ENCODE results near the gene HOXA3.

GRCh38 chr7:27145165-27145913, 7.0 kb downstream of the HOXA3 start:
- TF ChIP-seq JUN (IDR thresholded peaks at IDR 0.05): no peak
- TF ChIP-seq RCOR1 (IDR thresholded peaks at IDR 0.05; ENCODE audit: low read depth, low read length): no peak
- TF ChIP-seq CTCF (IDR thresholded peaks at IDR 0.05): no peak
- no peak for TF ChIP-seq POLR2A (IDR thresholded peaks at IDR 0.05; ENCODE audit: low read length)
- no peak for TF ChIP-seq JUNB (IDR thresholded peaks at IDR 0.05)
- TF ChIP-seq EP300 (IDR thresholded peaks at IDR 0.05): no peak
- no peak for TF ChIP-seq RAD21 (conservative IDR thresholded peaks at IDR 0.05 in 1 of 2, IDR thresholded peaks at IDR 0.05 in 1 of 2)
- no peak for TF ChIP-seq RNF2 (IDR thresholded peaks at IDR 0.05; ENCODE audit: borderline replicate concordance, low read depth)
- TF ChIP-seq MAX (IDR thresholded peaks at IDR 0.05): no peak
- no peak for TF ChIP-seq PBX3 (IDR thresholded peaks at IDR 0.05)
- TF ChIP-seq MYC (IDR thresholded peaks at IDR 0.05; ENCODE audit: borderline replicate concordance, low read length): no peak
- TF ChIP-seq GATA3 (IDR thresholded peaks at IDR 0.05; ENCODE audit: borderline replicate concordance): no peak
- TF ChIP-seq NFE2L2 (conservative IDR thresholded peaks at IDR 0.05; ENCODE audit: low read length): no peak
